ENCODE data around the gene METTL21A. TPM values are rescaled to one million over a fixed set of nuclear protein-coding genes. Genes with fewer than 3 reads are reported as not detected.
A peak's percentile ranks its signal among the peaks of the same experiment; 100 is the strongest.

Gene METTL21A
- total RNA-seq (31.8 TPM), polyA plus RNA-seq (29.8 TPM)
- long read RNA-seq, donor 1, partial matches to known transcripts, result 0 of 1 reads
- long read RNA-seq, donor 1, other reads (novel, unspliced or antisense), result 0 of 1 reads
- long read RNA-seq, donor 2, full-length matches to known transcripts, result 25 of 25 reads
- long read RNA-seq, donor 2, partial matches to known transcripts, result 0 of 25 reads
- long read RNA-seq, donor 2, other reads (novel, unspliced or antisense), result 0 of 25 reads
- long read RNA-seq, donor 3, full-length matches to known transcripts, result 22 of 42 reads
- long read RNA-seq, donor 3, partial matches to known transcripts, result 20 of 42 reads
- long read RNA-seq, donor 3, other reads (novel, unspliced or antisense), result 0 of 42 reads
- long read RNA-seq, donor 4, full-length matches to known transcripts, result 10 of 10 reads
- long read RNA-seq, donor 4, partial matches to known transcripts, result 0 of 10 reads
- long read RNA-seq, donor 4, other reads (novel, unspliced or antisense), result 0 of 10 reads
- long read RNA-seq, donor 5, full-length matches to known transcripts, result 17 of 17 reads
- long read RNA-seq, donor 5, partial matches to known transcripts, result 0 of 17 reads
- long read RNA-seq, donor 5, other reads (novel, unspliced or antisense), result 0 of 17 reads
- long read RNA-seq, donor 6, full-length matches to known transcripts, result 19 of 26 reads
- long read RNA-seq, donor 6, partial matches to known transcripts, result 7 of 26 reads
- long read RNA-seq, donor 6, other reads (novel, unspliced or antisense), result 0 of 26 reads
- long read RNA-seq, donor 7, full-length matches to known transcripts, result 15 of 15 reads
- long read RNA-seq, donor 7, partial matches to known transcripts, result 0 of 15 reads
- long read RNA-seq, donor 7, other reads (novel, unspliced or antisense), result 0 of 15 reads
- long read RNA-seq, donor 8, full-length matches to known transcripts, result 7 of 7 reads
- long read RNA-seq, donor 8, partial matches to known transcripts, result 0 of 7 reads
- long read RNA-seq, donor 8, other reads (novel, unspliced or antisense), result 0 of 7 reads
- long read RNA-seq, donor 9, full-length matches to known transcripts, result 10 of 23 reads
- long read RNA-seq, donor 9, partial matches to known transcripts, result 13 of 23 reads
- long read RNA-seq, donor 9, other reads (novel, unspliced or antisense), result 0 of 23 reads
- long read RNA-seq, donor 10, full-length matches to known transcripts, result 9 of 17 reads
- long read RNA-seq, donor 10, partial matches to known transcripts, result 8 of 17 reads
- long read RNA-seq, donor 10, other reads (novel, unspliced or antisense), result 0 of 17 reads

DNA sequence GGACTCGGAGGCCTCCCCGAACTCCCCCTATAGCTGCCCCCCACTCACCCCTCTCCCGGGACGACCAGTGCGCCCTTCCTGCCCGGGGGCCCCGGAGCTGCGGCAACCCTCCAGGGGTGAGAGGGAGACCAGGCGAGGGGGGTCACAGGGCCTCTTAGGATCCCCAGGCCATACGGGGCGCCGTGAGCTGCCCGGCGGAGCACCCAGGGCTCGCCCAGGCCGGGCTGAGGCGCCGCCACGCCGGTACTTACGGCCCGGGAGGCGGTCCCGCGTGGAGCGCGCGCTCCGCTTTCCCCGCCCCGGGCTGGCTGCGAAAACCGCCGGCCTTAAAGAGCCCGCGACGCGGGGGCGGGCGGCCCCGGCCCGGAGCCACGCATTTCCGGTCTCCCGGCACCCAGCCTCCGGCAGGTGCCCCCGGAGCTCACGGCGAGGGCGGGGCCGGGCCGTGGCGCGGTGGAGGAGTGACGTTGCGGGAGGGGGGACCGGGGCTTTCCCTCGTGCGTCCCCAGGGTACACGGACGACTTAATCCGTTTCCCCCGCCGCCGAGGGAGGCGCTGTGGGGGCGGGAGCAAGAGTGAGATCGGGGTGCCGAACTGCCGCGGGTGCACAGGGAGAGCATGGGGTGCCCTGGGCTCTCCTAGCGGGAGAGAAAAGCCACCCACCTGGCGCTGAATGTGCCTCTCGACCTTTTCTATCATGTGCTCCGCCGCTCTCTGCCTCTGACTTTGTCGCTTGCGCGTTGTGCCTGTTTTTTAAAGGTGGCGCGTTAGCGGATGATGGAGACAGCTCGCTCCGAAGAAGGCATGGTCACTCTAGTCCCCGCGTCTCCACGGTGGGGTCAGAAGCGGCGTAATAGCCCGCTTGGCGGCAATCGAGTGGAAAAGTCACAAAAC is at the start of gene METTL21A:
Gene METTL21A, minus strand, starts transcription at position 381 of the 894 bp plus-strand sequence. CDS start 1,019 bp downstream, outside the sequence.
- peak; percentile 74 to 96 (median 92) for DNase-seq (ENCODE audit: low read depth in 6 of 9, low spot score in 9 of 9)
- Histone ChIP-seq H3K4me1 (ENCODE audit: control insufficient read depth in 2 of 2, insufficient read depth in 2 of 2, low read length in 2 of 2) (peaks cover 2 to 36% of the 10 kb centered on the region in 2 donors), H3K27ac (ENCODE audit: low read depth in 1 of 2, low read length in 1 of 2) (peak within 1 kb of the TSS; percentile 97 to 99), H3K4me3 (ENCODE audit: low read length in 2 of 2) (peak within 1 kb of the TSS; percentile 91 to 95), H3K9me3 (ENCODE audit: control insufficient read depth in 2 of 2, insufficient read depth in 1 of 2, low read length in 1 of 2) (no peaks in the 10 kb centered on the region), H3K36me3 (ENCODE audit: control insufficient read depth in 2 of 2, insufficient read depth in 2 of 2, low read length in 1 of 2) (peaks cover 14 to 29% of the 10 kb centered on the region in 2 donors), H3K27me3 (ENCODE audit: control insufficient read depth in 2 of 2, insufficient read depth in 1 of 2, low read length in 1 of 2) (peaks cover 0 to 9% of the 10 kb centered on the region in 2 donors)
- WGBS, result under 1% methylated on average over 92 of the region's 92 CpGs

- Histone ChIP-seq H3K9me3 (ENCODE audit: control insufficient read depth in 2 of 2, insufficient read depth in 1 of 2, low read length in 1 of 2) (no peaks in the 10 kb centered on the region), H3K36me3 (ENCODE audit: control insufficient read depth in 2 of 2, insufficient read depth in 2 of 2, low read length in 1 of 2) (no peaks in the 10 kb centered on the region), H3K27ac (ENCODE audit: low read depth in 1 of 2, low read length in 1 of 2) (no peak overlapping the region), H3K4me3 (ENCODE audit: low read length in 2 of 2) (no peak overlapping the region), H3K27me3 (ENCODE audit: control insufficient read depth in 2 of 2, insufficient read depth in 1 of 2, low read length in 1 of 2) (no peaks in the 10 kb centered on the region), H3K4me1 (ENCODE audit: control insufficient read depth in 2 of 2, insufficient read depth in 2 of 2, low read length in 2 of 2) (no peaks in the 10 kb centered on the region)
- WGBS, result 91% methylated on average over 2 of the region's 2 CpGs
- DNase-seq (ENCODE audit: low read depth in 6 of 9, low spot score in 9 of 9), result no peak
Observed at GRCh38 chr2:207674826-207675225, 49.6 kb upstream of the METTL21A start.

DNA sequence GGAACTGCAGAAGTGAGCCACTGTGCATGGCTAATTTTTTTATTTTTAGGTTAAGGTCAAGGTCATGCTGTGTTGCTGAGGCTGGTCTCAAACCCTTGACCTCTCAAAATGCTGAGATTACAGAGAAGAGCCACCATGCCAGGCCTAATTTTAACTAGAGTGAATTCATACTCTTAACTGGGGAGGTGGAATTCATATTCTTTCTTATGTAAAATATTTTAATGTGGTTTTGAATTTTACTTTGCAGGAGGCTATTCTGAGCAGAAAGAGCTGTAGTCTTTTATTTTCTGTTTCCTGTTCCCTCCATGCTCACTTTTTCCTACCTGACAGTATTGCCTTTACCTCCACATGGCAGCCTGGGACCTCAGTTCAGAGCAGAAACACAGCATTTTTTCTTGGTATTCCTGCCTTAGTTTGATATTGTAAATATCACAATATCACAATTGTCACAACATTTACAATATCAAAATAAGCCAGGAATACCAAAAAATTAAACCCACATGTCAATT is 49.1 kb upstream of the METTL21A start:
- no peaks in the 10 kb centered on the region for H3K36me3 ChIP-seq (ENCODE audit: control insufficient read depth in 2 of 2, insufficient read depth in 2 of 2, low read length in 1 of 2)
- H3K4me1 ChIP-seq (ENCODE audit: control insufficient read depth in 2 of 2, insufficient read depth in 2 of 2, low read length in 2 of 2), result no peaks in the 10 kb centered on the region
- H3K4me3 ChIP-seq (ENCODE audit: low read length in 2 of 2), result no peak overlapping the region

DNA sequence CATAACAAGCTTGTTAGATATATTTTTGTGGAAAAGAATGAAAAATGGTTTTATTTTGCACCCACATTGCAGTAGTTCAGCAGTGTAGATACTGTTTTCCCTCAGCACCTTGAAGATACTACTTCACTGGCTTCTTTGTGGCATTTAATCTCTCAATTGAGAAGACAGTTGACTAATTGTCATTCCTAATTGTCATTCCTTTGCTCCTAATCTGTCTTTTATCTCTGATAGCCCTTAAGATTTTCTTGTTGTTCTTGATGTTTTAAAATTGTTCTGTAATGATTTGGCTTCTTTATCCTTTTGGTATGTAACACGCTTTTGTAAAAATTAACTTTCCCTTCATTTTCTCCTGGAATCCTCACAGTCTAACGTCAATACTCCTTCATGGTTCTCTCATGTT is 48.2 kb upstream of the METTL21A start:
- Histone ChIP-seq H3K9me3 (ENCODE audit: control insufficient read depth in 2 of 2, insufficient read depth in 1 of 2, low read length in 1 of 2) (no peaks in the 10 kb centered on the region), H3K36me3 (ENCODE audit: control insufficient read depth in 2 of 2, insufficient read depth in 2 of 2, low read length in 1 of 2) (no peaks in the 10 kb centered on the region), H3K4me1 (ENCODE audit: control insufficient read depth in 2 of 2, insufficient read depth in 2 of 2, low read length in 2 of 2) (no peaks in the 10 kb centered on the region), H3K27me3 (ENCODE audit: control insufficient read depth in 2 of 2, insufficient read depth in 1 of 2, low read length in 1 of 2) (no peaks in the 10 kb centered on the region), H3K4me3 (ENCODE audit: low read length in 2 of 2) (no peak overlapping the region), H3K27ac (ENCODE audit: low read depth in 1 of 2, low read length in 1 of 2) (no peak overlapping the region)
- no peak for DNase-seq (ENCODE audit: low read depth in 6 of 9, low spot score in 9 of 9)
- 98% methylated on average over 2 of the region's 2 CpGs for WGBS

More for the DNA sequence above, 49.1 kb upstream of the METTL21A start:
- DNase-seq (ENCODE audit: low read depth in 6 of 9, low spot score in 9 of 9), result no peak
- no peaks in the 10 kb centered on the region for H3K9me3 ChIP-seq (ENCODE audit: control insufficient read depth in 2 of 2, insufficient read depth in 1 of 2, low read length in 1 of 2)
- H3K27me3 ChIP-seq (ENCODE audit: control insufficient read depth in 2 of 2, insufficient read depth in 1 of 2, low read length in 1 of 2), result no peaks in the 10 kb centered on the region
- H3K27ac ChIP-seq (ENCODE audit: low read depth in 1 of 2, low read length in 1 of 2), result no peak overlapping the region

- Histone ChIP-seq H3K4me3 (ENCODE audit: low read length in 2 of 2) (no peak overlapping the region), H3K27ac (ENCODE audit: low read depth in 1 of 2, low read length in 1 of 2) (no peak overlapping the region), H3K36me3 (ENCODE audit: control insufficient read depth in 2 of 2, insufficient read depth in 2 of 2, low read length in 1 of 2) (no peaks in the 10 kb centered on the region), H3K9me3 (ENCODE audit: control insufficient read depth in 2 of 2, insufficient read depth in 1 of 2, low read length in 1 of 2) (no peaks in the 10 kb centered on the region), H3K4me1 (ENCODE audit: control insufficient read depth in 2 of 2, insufficient read depth in 2 of 2, low read length in 2 of 2) (no peaks in the 10 kb centered on the region), H3K27me3 (ENCODE audit: control insufficient read depth in 2 of 2, insufficient read depth in 1 of 2, low read length in 1 of 2) (no peaks in the 10 kb centered on the region)
- WGBS, result 94% methylated on average over 6 of the region's 6 CpGs
- no peak for DNase-seq (ENCODE audit: low read depth in 6 of 9, low spot score in 9 of 9)
Observed at GRCh38 chr2:207670887-207671286, 45.7 kb upstream of the METTL21A start.

DNA sequence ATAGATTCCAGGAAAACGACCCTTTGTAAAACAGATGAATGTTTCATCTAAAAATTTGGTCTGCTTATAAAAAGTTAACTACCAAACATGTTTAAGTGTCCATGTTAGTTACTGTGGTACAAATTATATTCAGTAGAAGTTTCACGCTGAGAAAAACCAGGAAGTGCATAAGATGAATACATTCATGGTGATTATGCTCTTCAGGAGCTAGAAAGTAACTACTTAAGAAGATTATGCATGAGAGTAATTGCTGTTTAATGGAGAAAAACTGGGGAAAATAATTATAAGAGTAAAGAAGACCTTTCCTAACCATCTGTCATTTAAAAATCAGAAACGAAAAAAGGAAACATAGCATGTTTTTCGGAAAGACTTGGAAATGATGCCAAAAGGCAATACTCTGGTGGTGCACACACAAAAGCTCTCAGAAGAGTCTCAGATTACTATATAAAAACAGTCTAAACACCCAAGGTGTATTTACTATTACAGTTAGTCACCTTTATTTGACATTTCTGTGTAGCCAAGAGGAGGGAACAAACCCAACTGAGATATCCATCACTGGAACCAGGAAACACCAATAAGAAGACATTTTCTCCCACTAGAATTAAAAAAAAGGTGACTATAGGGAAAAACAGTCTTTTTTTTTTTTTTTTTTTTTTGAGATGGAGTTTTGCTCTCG is 38.8 kb upstream of the METTL21A start:
- 87% methylated on average over 5 of the region's 5 CpGs for WGBS

GRCh38 chr2:207662203-207662602 is 37.0 kb upstream of the METTL21A start:
- Histone ChIP-seq H3K9me3 (ENCODE audit: control insufficient read depth in 2 of 2, insufficient read depth in 1 of 2, low read length in 1 of 2) (no peaks in the 10 kb centered on the region), H3K27ac (ENCODE audit: low read depth in 1 of 2, low read length in 1 of 2) (no peak overlapping the region), H3K27me3 (ENCODE audit: control insufficient read depth in 2 of 2, insufficient read depth in 1 of 2, low read length in 1 of 2) (no peaks in the 10 kb centered on the region), H3K4me1 (ENCODE audit: control insufficient read depth in 2 of 2, insufficient read depth in 2 of 2, low read length in 2 of 2) (no peaks in the 10 kb centered on the region), H3K36me3 (ENCODE audit: control insufficient read depth in 2 of 2, insufficient read depth in 2 of 2, low read length in 1 of 2) (no peaks in the 10 kb centered on the region), H3K4me3 (ENCODE audit: low read length in 2 of 2) (no peak overlapping the region)
- DNase-seq (ENCODE audit: low read depth in 6 of 9, low spot score in 9 of 9), result peak in 1 of 9 donors; percentile 11
- 88% methylated on average over 2 of the region's 2 CpGs for WGBS

More for the DNA sequence above, 38.8 kb upstream of the METTL21A start:
- no peak overlapping the region for H3K4me3 ChIP-seq (ENCODE audit: low read length in 2 of 2)
- no peak overlapping the region for H3K27ac ChIP-seq (ENCODE audit: low read depth in 1 of 2, low read length in 1 of 2)
- H3K9me3 ChIP-seq (ENCODE audit: control insufficient read depth in 2 of 2, insufficient read depth in 1 of 2, low read length in 1 of 2), result no peaks in the 10 kb centered on the region
- H3K36me3 ChIP-seq (ENCODE audit: control insufficient read depth in 2 of 2, insufficient read depth in 2 of 2, low read length in 1 of 2), result no peaks in the 10 kb centered on the region
- H3K4me1 ChIP-seq (ENCODE audit: control insufficient read depth in 2 of 2, insufficient read depth in 2 of 2, low read length in 2 of 2), result no peaks in the 10 kb centered on the region
- H3K27me3 ChIP-seq (ENCODE audit: control insufficient read depth in 2 of 2, insufficient read depth in 1 of 2, low read length in 1 of 2), result no peaks in the 10 kb centered on the region
- no peak for DNase-seq (ENCODE audit: low read depth in 6 of 9, low spot score in 9 of 9)
